HG02852 (cell line): ENCODE data around the gene CCDC85C.

ENCODE experiments used
- ATAC-seq: cut with Tn5 transposase; IDR thresholded peaks from one replicate; pipeline ENCODE4 v1.9.1; 2021; ENCODE audit warnings: mild to moderate bottlenecking, moderate library complexity; ENCODE audit not compliant: unreplicated experiment

Gene CCDC85C

GRCh38 chr14:99459481-99460100 lies 144.4 kb downstream of the CCDC85C start:
- no peak for ATAC-seq

DNA sequence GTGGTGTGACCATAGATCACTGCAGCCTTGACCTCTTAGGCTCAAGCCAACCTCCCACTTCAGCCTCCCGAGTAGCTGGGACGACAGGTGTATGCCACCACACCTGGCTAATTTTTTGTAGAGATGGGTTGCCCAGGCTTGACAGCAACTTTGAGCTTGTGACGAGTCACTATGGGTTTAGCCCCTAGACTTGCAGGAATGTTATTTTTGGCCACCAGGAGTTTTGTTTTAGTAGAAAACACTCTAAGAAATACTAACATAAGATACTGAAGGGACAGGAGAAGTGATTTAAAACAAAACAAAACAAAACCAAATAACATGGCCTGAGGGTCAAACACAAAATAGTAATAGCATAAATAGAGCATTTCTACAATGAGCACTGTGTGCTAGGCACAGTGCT lies 149.8 kb downstream of the CCDC85C start:
- ATAC-seq: no peak

DNA sequence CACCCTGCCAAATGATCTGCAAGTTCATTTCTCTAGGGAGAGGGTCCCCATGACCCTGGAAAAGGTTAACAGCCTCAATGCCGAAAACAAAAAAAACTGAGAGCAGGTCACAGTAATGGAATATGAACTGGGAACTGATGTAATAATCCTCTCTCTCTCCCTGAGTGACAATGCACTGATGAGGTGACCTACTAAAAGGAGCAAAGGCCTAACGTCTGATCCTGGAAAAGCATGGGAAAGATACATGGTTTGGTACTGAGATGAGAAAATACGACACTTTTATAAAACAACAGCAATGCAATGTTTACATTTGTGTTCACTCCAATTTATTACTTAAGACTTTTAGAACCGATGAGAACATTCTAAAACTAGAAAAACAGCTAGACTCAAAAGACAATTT lies 151.0 kb downstream of the CCDC85C start:
- no peak for ATAC-seq

DNA sequence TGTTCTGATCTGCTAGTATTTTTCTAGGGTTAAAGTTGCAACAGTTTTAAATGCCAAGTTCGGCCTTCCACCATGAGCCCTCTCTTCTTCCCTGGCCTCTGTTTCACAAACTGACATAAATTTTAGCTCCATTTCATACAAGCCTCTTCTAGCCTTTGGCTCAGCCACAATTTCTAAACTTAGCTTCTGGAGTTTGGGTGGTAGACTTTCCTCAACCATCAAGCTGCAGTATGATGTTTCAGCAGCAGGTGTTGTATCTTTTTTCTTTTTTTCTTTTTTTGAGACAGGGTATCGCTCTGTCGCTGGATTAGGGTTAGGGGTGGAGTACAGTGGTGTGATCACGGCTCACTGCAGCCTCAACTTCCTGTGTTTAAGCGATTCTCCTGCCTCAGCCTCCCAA lies 152.8 kb downstream of the CCDC85C start:
- ATAC-seq: no peak

GRCh38 chr14:99450266-99450665 lies 153.7 kb downstream of the CCDC85C start:
- ATAC-seq: no peak
